Lower leg skin (tissue), 3 donors: Measurements from ENCODE around the gene ODF4.

Experiments
- CTCF ChIP-seq, 3 donors: fragments of 450-650 bp; IDR thresholded peaks; one replicate each; pipeline ENCODE4 v1.5.1; 2016; ENCODE audit warnings: antibody characterized with exemption in 3 of 3, mild to moderate bottlenecking in 3 of 3, moderate library complexity in 2 of 3
- POLR2A ChIP-seq, 2 donors: fragments of 450-650 bp; IDR thresholded peaks; one replicate each; pipeline ENCODE4 v1.6.1; 2016 to 2017; ENCODE audit warnings: antibody characterized with exemption in 2 of 2, mild to moderate bottlenecking in 1 of 2, moderate library complexity in 1 of 2

GRCh38 chr17:8383143-8383822 is 43.6 kb downstream of the ODF4 start, which contains the start of gene RPL26:
- TF ChIP-seq POLR2A (IDR thresholded peaks at IDR 0.05): peak in 1 of 2 donors; percentile 61
- peak in 1 of 3 donors; percentile 98 for TF ChIP-seq CTCF (IDR thresholded peaks at IDR 0.05)
